Heart right ventricle (tissue), 16 donors: ENCODE data around the gene RASA1. TPM values are rescaled to one million over a fixed set of nuclear protein-coding genes. Genes with fewer than 3 reads are reported as not detected.

Source experiments
- ATAC-seq, 8 donors: fragments of 200-7000 bp; cut with Tn5 transposase; one replicate each; pipeline ENCODE4 v1.9.1; 2020; ENCODE audit warnings: mild to moderate bottlenecking in 8 of 8, moderate library complexity in 8 of 8, moderate number of reproducible peaks in 1 of 8
- DNase-seq, 2 donors: peaks; one replicate each; pipeline ENCODE4 v3.0.0-alpha.2; 2020
- H3K27ac ChIP-seq, 10 donors: fragments of 200-600 bp; sonication (generic) in 2 of 10; one replicate each; pipeline versions ENCODE4 v1.5.0 to v1.8.0; 2020 to 2022; ENCODE audit warnings: mild to moderate bottlenecking in 3 of 10
- H3K27me3 ChIP-seq, 7 donors: fragments of 200-600 bp; one replicate each; pipeline ENCODE4 v1.8.0; 2021 to 2022; ENCODE audit warnings: mild to moderate bottlenecking in 2 of 7
- H3K36me3 ChIP-seq, 9 donors: fragments of 200-600 bp; sonication (generic) in 1 of 9; one replicate each; pipeline versions ENCODE4 v1.5.0 to v1.8.0; 2020 to 2022; ENCODE audit warnings: mild to moderate bottlenecking in 2 of 9
- H3K4me1 ChIP-seq, 9 donors: fragments of 200-600 bp; sonication (generic) in 1 of 9; one replicate each; pipeline versions ENCODE4 v1.5.0 to v1.8.0; 2020 to 2022; ENCODE audit warnings: mild to moderate bottlenecking in 4 of 9
- H3K4me3 ChIP-seq, 10 donors: fragments of 200-600 bp; sonication (generic) in 2 of 10; one replicate each; pipeline versions ENCODE4 v1.5.0 to v1.8.0; 2020 to 2022; ENCODE audit warnings: mild to moderate bottlenecking in 7 of 10, moderate library complexity in 2 of 10
- H3K9me3 ChIP-seq, 11 donors: fragments of 200-600 bp in 10 of 11; sonication (generic) in 2 of 11; one replicate each; pipeline versions ENCODE4 v1.5.0 to v1.8.0; 2013 to 2022; ENCODE audit warnings: mild to moderate bottlenecking in 2 of 11, control low read depth in 1 of 11, moderate library complexity in 1 of 11
- WGBS, 2 donors: extraction: QIAGEN DNeasy Blood & Tissue Kit; methylation state at CpG; one replicate each; pipeline ENCODE4 v1.1.7; 2013; ENCODE audit warnings: inconsistent platforms in 1 of 2; 5-methylcytosine and 5-hydroxymethylcytosine counted together
- intact Hi-C, 10 donors: fragments of 100-400 bp; cut with DNase I; formaldehyde crosslinking; loops; one replicate each; pipeline versions ENCODE4 v1.11.1 to v1.14.2; 2022
- polyA plus RNA-seq, 2 donors: library from polyadenylated mRNA; stranded (reverse); fragments of 200-250 nt; gene quantifications; one replicate each; pipeline ENCODE4 v1.2.3, GENCODE V29; 2013
- total RNA-seq, 10 donors: library from RNA; stranded (reverse); fragmentation: NEBNext Ultra II Directional in 3 of 10; extraction: Animal tissue kit (Norgen Biotek cat#: 25700) in 3 of 10; gene quantifications; one replicate each; pipeline versions ENCODE4 v1.2.1 to v1.2.4, GENCODE V29; 2021 to 2023
- TF ChIP-seq, protein P1 (sequence below), 9 donors: fragments of 200-600 bp; sonication (generic) in 2 of 9; IDR thresholded peaks; one replicate each; pipeline versions ENCODE4 v1.5.0 to v1.8.0; 2021 to 2022; ENCODE audit warnings: antibody characterized with exemption in 9 of 9, mild to moderate bottlenecking in 5 of 9, moderate library complexity in 1 of 9
- donor health status: Arrhythmogenic right ventricular cardiomyopathy.
- donor health status: ischemic (EF 13 %, LVEDD 7.1; RV severe dilation, severe dysfunction).
- donor health status: healthy with polysubstance abuse.
- donor health status: DM: no; HTN: yes; CAD: no.
- donor health status: DM: no; HTN: no; CAD: no.
- donor health status: ischemic (EF 25% LVEDD 6.9; RV normal size, moderate dysfunction).
- donor health status: ischemic (EF 25% LVEDD 5.7; RV mildly dilated, moderate dysfunction).
- donor health status: healthy.
- donor health status: DM: yes; HTN: yes; CAD: no.
- donor health status: Ischemic cardiomyopathy.
- donor health status: ischemic (EF 35%, LVEDD 5.7; RV mildly dilated, moderate dysfunction).
- donor health status: nonischemic (EF 11% LVEDD 7.7; RV severe dilation, severe dysfunction).
- donor health status: DM: yes; HTN: yes; CAD: no.
- donor health status: PGD.
- donor health status: ischemic (EF 29% LVEDD 5.4; RV normal size, mild dysfunction).
- donor health status: nonischemic (EF 23%, LVEDD 6.1; RV moderate dilation, normal function).

Gene RASA1
- total and polyA plus RNA-seq, 12 donors, result 6.5 to 21.0 (median 17.7) TPM

DNA sequence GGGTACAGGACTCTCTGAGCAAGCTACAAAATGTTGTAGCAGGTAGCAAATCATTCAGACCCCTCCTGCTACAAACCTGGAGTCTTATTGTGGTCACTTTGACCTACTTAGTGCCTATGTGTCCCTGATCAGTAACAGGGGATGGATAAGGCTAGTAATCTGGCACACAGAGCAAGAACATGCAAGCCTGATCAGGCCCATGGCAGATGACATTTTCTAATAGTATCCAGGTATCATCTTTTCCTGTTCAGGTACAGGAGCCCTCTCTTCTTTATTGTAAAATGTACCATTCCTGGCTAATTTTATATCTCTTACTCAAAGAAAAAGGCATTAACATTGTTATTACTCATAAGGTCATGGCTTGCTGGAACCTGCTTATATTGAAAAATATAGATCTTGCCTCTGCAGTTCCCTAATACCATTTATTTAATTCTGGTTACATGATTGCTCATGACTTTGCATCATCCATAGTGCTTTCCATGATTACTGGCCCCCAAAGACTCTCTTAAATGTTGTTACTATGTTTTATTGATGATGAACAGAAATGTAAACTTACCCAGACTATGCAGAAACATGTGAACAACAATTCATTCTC is 163.3 kb downstream of the RASA1 start:
- Histone ChIP-seq H3K27ac (no peak overlapping the region), H3K4me1 (no peaks in the 10 kb centered on the region), H3K36me3 (no peaks in the 10 kb centered on the region), H3K9me3 (no peaks in the 10 kb centered on the region), H3K4me3 (no peak overlapping the region), H3K27me3 (no peaks in the 10 kb centered on the region)
- intact Hi-C loops, result no loop called here
- TF ChIP-seq, protein P1, sequence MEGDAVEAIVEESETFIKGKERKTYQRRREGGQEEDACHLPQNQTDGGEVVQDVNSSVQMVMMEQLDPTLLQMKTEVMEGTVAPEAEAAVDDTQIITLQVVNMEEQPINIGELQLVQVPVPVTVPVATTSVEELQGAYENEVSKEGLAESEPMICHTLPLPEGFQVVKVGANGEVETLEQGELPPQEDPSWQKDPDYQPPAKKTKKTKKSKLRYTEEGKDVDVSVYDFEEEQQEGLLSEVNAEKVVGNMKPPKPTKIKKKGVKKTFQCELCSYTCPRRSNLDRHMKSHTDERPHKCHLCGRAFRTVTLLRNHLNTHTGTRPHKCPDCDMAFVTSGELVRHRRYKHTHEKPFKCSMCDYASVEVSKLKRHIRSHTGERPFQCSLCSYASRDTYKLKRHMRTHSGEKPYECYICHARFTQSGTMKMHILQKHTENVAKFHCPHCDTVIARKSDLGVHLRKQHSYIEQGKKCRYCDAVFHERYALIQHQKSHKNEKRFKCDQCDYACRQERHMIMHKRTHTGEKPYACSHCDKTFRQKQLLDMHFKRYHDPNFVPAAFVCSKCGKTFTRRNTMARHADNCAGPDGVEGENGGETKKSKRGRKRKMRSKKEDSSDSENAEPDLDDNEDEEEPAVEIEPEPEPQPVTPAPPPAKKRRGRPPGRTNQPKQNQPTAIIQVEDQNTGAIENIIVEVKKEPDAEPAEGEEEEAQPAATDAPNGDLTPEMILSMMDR (IDR thresholded peaks at IDR 0.05), result no peak
- ATAC-seq (no peak), DNase-seq (no peak)

DNA sequence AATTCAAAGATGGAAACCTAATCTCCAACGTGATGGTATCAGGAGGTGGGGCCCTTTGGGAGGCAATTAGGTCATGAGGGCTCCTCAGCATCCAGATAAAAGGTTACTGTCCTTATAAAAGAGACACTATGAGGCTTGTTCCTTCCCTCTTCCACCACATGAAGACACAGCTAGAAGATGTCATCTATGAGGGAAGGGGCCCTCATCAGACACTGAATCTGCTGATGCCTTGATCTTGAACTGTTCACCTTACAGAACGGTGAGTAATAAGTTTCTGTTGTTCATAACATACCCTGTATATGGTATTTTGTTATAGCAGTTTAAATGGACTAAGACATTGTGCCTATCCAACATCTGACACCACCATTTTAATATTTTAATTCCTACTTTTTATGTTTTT is 164.8 kb downstream of the RASA1 start:
- DNase-seq (no peak), ATAC-seq (no peak)
- TF ChIP-seq, protein P1 (IDR thresholded peaks at IDR 0.05), result no peak
- Histone ChIP-seq H3K9me3 (no peaks in the 10 kb centered on the region), H3K27ac (no peak overlapping the region), H3K36me3 (no peaks in the 10 kb centered on the region), H3K4me3 (no peak overlapping the region), H3K4me1 (no peaks in the 10 kb centered on the region), H3K27me3 (no peaks in the 10 kb centered on the region)
- intact Hi-C loops, result no loop called here
- WGBS, 2 donors, result 45 to 53% methylated on average over 2 of the region's 2 CpGs

DNA sequence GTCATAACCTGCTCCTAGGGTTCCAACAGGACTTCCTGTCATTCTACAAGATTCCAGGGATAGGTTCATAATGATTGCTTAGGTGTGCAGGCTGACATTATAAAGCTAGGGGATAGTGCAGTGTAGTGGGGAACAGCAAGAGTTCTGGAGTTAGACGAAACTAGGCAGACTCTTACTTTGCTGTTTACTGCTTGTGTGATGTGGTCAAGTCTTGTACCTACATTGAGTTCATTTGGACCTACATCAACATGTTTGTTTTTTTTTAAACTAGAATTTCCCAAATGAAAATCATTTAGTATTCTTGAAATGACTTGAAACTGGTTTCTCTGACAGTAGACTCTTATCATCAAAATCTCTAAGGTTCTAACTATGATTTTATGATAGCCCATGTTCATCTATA is 166.3 kb downstream of the RASA1 start:
- TF ChIP-seq, protein P1 (IDR thresholded peaks at IDR 0.05), result no peak
- 78 to 79% methylated on average over 1 of the region's 1 CpG for WGBS, 2 donors
- H3K4me1 ChIP-seq, result no peaks in the 10 kb centered on the region
- intact Hi-C loops, result no loop called here
- no peak overlapping the region for H3K4me3 ChIP-seq
- no peaks in the 10 kb centered on the region for H3K27me3 ChIP-seq
- ATAC-seq, result no peak
- H3K27ac ChIP-seq, result no peak overlapping the region
- no peaks in the 10 kb centered on the region for H3K36me3 ChIP-seq
- DNase-seq, result no peak
- H3K9me3 ChIP-seq, result no peaks in the 10 kb centered on the region

DNA sequence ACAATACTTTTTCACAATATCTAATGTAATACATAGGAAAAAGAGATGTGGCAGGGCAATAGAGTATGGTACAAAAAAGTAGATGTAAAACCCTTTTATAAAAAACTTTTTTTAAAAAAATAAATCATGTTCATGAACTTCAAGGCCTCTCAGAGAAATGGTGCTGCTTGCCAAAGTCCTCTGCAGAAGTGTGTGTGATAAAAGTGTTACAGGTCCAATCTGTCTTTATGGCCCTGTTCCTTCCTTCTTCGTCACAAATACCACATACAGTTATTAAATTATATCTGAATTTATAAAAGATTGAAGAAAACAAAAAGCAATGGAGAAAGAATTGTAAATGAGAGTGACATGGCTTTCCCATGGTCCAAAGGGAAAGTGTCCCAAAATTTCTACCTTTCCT is 166.8 kb downstream of the RASA1 start:
- WGBS, 2 donors, result 54 to 88% methylated on average over 1 of the region's 1 CpG
- ATAC-seq, result no peak
- peaks cover 0 to 4% (median 0%) of the 10 kb centered on the region in 11 donors for H3K9me3 ChIP-seq

More for the DNA sequence above, 166.8 kb downstream of the RASA1 start:
- TF ChIP-seq, protein P1 (IDR thresholded peaks at IDR 0.05), result no peak
- intact Hi-C loops, result no loop called here
- no peak for DNase-seq
- H3K4me3 ChIP-seq, result no peak overlapping the region
- H3K27me3 ChIP-seq, result no peaks in the 10 kb centered on the region
- no peaks in the 10 kb centered on the region for H3K4me1 ChIP-seq
- no peak overlapping the region for H3K27ac ChIP-seq
- H3K36me3 ChIP-seq, result no peaks in the 10 kb centered on the region
